ENCODE results near the gene SPATA33. TPM values are rescaled to one million over a fixed set of nuclear protein-coding genes. Genes with fewer than 3 reads are reported as not detected.

SPATA33 gene
- total RNA-seq, 4 donors from 2014 or later: 4.4 to 10.1 (median 7.4) TPM

- H3K9me3 ChIP-seq: no peaks in the 10 kb centered on the region
- peaks cover 3 to 29% (median 15%) of the 10 kb centered on the region in 4 donors for H3K4me1 ChIP-seq
- no peaks in the 10 kb centered on the region for H3K36me3 ChIP-seq
- no peak overlapping the region for H3K4me3 ChIP-seq
- WGBS, 2 donors (ENCODE audit: low coverage in 1 of 2): 60 to 91% methylated on average over 2 to 23 of the region's 29 CpGs
- TF ChIP-seq EP300 (IDR thresholded peaks at IDR 0.05; ENCODE audit: low read depth) (no peak), POLR2A (IDR thresholded peaks at IDR 0.05) (no peak), POLR2AphosphoS5 (IDR thresholded peaks at IDR 0.05) (no peak)
- TF ChIP-seq, protein P1, sequence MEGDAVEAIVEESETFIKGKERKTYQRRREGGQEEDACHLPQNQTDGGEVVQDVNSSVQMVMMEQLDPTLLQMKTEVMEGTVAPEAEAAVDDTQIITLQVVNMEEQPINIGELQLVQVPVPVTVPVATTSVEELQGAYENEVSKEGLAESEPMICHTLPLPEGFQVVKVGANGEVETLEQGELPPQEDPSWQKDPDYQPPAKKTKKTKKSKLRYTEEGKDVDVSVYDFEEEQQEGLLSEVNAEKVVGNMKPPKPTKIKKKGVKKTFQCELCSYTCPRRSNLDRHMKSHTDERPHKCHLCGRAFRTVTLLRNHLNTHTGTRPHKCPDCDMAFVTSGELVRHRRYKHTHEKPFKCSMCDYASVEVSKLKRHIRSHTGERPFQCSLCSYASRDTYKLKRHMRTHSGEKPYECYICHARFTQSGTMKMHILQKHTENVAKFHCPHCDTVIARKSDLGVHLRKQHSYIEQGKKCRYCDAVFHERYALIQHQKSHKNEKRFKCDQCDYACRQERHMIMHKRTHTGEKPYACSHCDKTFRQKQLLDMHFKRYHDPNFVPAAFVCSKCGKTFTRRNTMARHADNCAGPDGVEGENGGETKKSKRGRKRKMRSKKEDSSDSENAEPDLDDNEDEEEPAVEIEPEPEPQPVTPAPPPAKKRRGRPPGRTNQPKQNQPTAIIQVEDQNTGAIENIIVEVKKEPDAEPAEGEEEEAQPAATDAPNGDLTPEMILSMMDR (IDR thresholded peaks at IDR 0.05): no peak
- in situ Hi-C loops (cut with MboI; ENCODE audit: low pct_ligation_motif_present in 1 of 4, low pct_unique_long_range_greater_than_20kb in 1 of 4, low sequenced_read_pairs in 3 of 4): no loop called here
- intact Hi-C loops (cut with DNase I; ENCODE audit: low total_unique reads): no loop called here
- no peak overlapping the region for H3K27ac ChIP-seq
- no peak for DNase-seq
- H3K27me3 ChIP-seq: peaks cover 9% of the 10 kb centered on the region
Measured at GRCh38 chr16:89716916-89717687, 59.5 kb downstream of the SPATA33 start.

DNA sequence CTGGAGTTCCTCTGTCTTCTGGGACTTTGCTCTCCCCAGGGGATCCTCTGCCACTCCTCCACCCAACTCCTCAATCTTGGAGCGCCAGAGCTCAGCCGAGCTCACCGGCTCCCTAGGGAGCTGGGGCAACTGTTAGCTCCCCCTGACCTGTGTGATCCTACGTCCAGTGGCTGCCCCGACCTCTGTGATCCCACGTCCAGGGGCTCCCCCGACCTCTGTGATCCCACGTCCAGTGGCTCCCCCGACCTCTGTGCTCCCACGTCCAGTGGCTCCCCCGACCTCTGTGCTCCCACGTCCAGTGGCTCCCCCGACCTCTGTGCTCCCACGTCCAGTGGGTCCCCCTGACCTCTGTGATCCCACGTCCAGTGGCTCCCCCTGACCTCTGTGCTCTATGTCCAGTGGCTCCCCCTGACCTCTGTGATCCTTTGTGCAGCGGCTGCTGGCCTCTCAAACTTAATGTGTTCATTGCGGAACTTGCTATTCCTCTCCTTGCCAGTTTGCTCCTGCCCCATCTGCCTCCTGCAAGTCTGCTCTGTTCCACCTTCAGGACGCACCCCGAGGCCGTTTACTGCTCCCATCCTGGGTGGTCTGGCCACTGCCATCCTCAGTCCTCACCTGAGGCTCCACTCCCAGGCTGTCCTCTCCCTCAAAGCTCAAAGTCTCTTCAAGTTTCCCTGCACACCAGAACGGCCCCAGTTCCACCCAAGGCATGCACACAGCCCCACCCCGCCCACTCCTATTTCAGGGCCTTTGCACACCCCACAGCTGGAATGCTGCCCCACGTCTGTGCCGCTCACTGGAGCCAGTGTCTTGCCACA, 60.3 kb downstream of the SPATA33 start:
- WGBS, 2 donors (ENCODE audit: low coverage in 1 of 2): 83 to 84% methylated on average over 7 to 24 of the region's 24 CpGs
- intact Hi-C loops (cut with DNase I; ENCODE audit: low total_unique reads) (no loop called here), in situ Hi-C loops (cut with MboI; ENCODE audit: low pct_ligation_motif_present in 1 of 4, low pct_unique_long_range_greater_than_20kb in 1 of 4, low sequenced_read_pairs in 3 of 4) (no loop called here)
- no peak overlapping the region for H3K27ac ChIP-seq
- H3K9me3 ChIP-seq: no peaks in the 10 kb centered on the region
- peaks cover 6 to 31% (median 19%) of the 10 kb centered on the region in 4 donors for H3K4me1 ChIP-seq
- H3K36me3 ChIP-seq: no peaks in the 10 kb centered on the region
- peak; percentile 48 for DNase-seq
- H3K4me3 ChIP-seq: no peak overlapping the region
- TF ChIP-seq EP300 (IDR thresholded peaks at IDR 0.05; ENCODE audit: low read depth) (no peak), POLR2AphosphoS5 (IDR thresholded peaks at IDR 0.05) (no peak), POLR2A (IDR thresholded peaks at IDR 0.05) (no peak)
- TF ChIP-seq, protein P1 (IDR thresholded peaks at IDR 0.05): no peak
- peaks cover 1% of the 10 kb centered on the region for H3K27me3 ChIP-seq

Other genes starting within 250 kb of the SPATA33 start
- gene ANKRD11, start 167.3 kb upstream of the SPATA33 start, total RNA-seq: 100 to 1,000 TPM; 109 to 281 (median 142) TPM
- 100 to 1,000 TPM; 168 to 408 (median 285) TPM for gene SPG7, start 149.4 kb upstream of the SPATA33 start, total RNA-seq
- gene RPL13, start 97.2 kb upstream of the SPATA33 start, total RNA-seq: 1,000 to 10,000 TPM; 3,190 to 3,814 (median 3,321) TPM
- 1 to 10 TPM in 1 of 4 donors, under 1 TPM in 2, not detected in 1; 0.41 to 5.0 (median 0.79) TPM for gene CPNE7, start 82.1 kb upstream of the SPATA33 start, total RNA-seq
- 1 to 10 TPM in 3 of 4 donors, not detected in 1; 1.3 to 4.0 (median 1.4) TPM for gene DPEP1, start 44.2 kb upstream of the SPATA33 start, total RNA-seq
- gene CHMP1A, start 128 bp upstream of the SPATA33 start, total RNA-seq: 100 to 1,000 TPM; 131 to 184 (median 144) TPM
- 100 to 1,000 TPM in 1 of 4 donors, 10 to 100 TPM in 3; 69.6 to 304 (median 74.2) TPM for gene CDK10, start 28.9 kb downstream of the SPATA33 start, total RNA-seq
- gene SPATA2L, start 43.9 kb downstream of the SPATA33 start, total RNA-seq: 10 to 100 TPM; 30.8 to 83.0 (median 60.6) TPM
- 10 to 100 TPM; 13.1 to 54.6 (median 18.8) TPM for gene VPS9D1, start 63.1 kb downstream of the SPATA33 start, total RNA-seq
- gene ZNF276, start 63.7 kb downstream of the SPATA33 start, total RNA-seq: 100 to 1,000 TPM in 2 of 4 donors, 10 to 100 TPM in 2; 43.4 to 265 (median 145) TPM
- gene FANCA, start 158.8 kb downstream of the SPATA33 start, total RNA-seq: 10 to 100 TPM in 2 of 4 donors, 1 to 10 TPM in 2; 2.9 to 78.0 (median 9.7) TPM
- 100 to 1,000 TPM in 3 of 4 donors, 10 to 100 TPM in 1; 79.6 to 190 (median 131) TPM for gene SPIRE2, start 170.6 kb downstream of the SPATA33 start, total RNA-seq
- gene TCF25, start 215.8 kb downstream of the SPATA33 start, total RNA-seq: 100 to 1,000 TPM; 202 to 648 (median 354) TPM

All from transverse colon (tissue), 4 donors.